Measurements from ENCODE around the gene IL27RA.
A peak's percentile ranks its signal among the peaks of the same experiment; 100 is the strongest.

Gene IL27RA

DNA sequence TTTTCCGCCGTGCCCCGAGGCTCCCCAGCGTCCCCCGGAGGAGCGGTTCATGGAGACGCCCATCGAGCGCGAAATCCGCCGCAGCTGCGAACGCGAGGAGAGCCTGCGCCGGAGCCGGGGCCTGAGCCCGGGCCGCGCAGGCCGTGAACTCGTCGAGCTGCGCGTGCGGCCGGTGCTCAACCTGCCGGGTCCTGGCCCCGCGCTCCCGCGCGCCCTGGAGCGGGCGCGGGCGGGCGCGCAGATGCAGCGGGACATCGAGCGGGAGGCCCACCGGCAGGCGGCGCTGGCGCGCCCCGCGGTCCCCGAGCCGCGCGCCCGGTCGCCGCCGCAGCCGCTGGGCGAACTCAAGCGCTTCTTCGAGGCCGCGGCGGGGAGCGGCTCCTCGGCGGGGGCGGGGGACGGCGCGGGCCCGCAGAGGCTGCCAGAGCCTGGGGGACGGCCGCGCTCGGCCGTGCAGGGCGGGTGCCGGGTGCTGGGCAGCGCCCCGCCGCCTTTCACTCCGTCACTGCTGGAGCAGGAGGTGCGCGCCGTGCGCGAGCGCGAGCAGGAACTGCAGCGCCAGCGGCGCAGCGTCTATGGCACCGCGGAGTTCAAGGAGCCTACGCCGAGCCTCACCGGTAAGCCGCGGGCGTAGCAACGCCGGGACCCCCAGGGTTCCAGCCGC, 41.8 kb downstream of the IL27RA start (continued):
- TF ChIP-seq, protein P1, sequence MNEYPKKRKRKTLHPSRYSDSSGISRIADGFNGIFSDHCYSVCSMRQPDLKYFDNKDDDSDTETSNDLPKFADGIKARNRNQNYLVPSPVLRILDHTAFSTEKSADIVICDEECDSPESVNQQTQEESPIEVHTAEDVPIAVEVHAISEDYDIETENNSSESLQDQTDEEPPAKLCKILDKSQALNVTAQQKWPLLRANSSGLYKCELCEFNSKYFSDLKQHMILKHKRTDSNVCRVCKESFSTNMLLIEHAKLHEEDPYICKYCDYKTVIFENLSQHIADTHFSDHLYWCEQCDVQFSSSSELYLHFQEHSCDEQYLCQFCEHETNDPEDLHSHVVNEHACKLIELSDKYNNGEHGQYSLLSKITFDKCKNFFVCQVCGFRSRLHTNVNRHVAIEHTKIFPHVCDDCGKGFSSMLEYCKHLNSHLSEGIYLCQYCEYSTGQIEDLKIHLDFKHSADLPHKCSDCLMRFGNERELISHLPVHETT (tag by site-specific recombination; IDR thresholded peaks at IDR 0.05), result no peak

DNA sequence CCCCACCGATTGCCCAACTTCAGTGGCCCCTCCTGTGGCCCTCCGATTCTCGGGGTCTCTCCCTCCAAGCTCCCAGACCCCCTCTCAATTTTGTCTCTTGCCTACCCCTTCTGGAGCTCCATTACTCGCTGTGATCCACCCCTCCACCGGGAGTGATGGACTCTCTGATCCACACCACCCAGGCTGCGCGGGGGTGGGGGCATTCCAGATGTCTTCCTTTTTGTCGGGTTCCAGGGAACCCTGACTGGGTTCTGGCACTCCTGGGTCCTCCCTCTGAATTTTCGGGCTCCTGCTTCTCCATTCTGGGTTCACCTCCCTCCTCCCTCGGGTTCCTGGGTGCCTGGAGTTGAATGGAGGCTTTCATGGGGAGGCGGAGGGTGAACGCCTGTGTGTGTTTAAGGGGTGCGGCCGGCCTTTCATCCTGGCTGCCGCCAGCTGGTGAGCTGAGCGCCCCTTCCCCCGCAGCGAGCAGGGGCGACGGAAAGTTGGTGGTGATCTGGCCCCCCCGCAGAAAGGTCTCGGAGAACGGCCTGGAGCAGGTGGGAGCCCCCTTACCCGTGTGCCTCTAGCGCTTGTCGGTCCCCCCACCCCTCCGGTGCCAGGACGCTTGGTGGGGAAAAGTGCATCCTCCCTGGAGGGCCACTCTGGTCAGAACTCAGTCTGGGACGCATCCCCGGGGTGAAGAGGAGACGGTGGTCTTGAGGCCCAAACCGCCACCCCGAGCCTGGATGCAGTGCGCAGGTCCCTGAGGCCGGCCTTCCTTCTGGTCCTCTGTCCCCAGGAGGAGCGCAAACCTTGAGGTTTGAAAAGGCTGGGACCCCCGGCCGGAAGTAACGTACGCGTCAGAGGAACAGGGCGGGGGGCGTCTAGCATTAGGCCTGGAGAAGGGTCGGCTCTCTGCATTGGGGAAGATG, 42.6 kb downstream of the IL27RA start:
- POLR2A ChIA-PET, result interaction anchor here (0.6 to 1.6 kb wide), 3 partner anchors 17 to 62 kb away, joined by 4 to 11 read pairs (median 5); partner anchors contain the start of gene ASF1B
- no peaks in the 10 kb centered on the region for H3K36me3 ChIP-seq (ENCODE audit: control insufficient read depth in 2 of 2, insufficient read depth in 1 of 2, low read length in 2 of 2)
- H3K4me3 ChIP-seq (ENCODE audit: low read depth, low read length), result peak overlapping the region; percentile 44
- H3K27ac ChIP-seq (ENCODE audit: extremely low read depth, low read depth, low read length), result peak overlapping the region; percentile 44; the same call in 1 of the 2 replicates
- no peaks in the 10 kb centered on the region for H3K9me3 ChIP-seq (ENCODE audit: control insufficient read depth, insufficient read depth, low read depth, low read length)
- CTCF ChIA-PET, result interaction anchor here (0.5 to 6.2 kb wide), 12 partner anchors 15 to 284 kb away, joined by 3 to 80 read pairs (median 3); partner anchors contain the start of genes IL27RA and PALM3
- no peaks in the 10 kb centered on the region for H3K4me1 ChIP-seq (ENCODE audit: control insufficient read depth, insufficient read depth, low read length)
- TF ChIP-seq ZNF175 (tag by site-specific recombination; IDR thresholded peaks at IDR 0.05) (no peak), ZNF776 (tag by site-specific recombination; IDR thresholded peaks at IDR 0.05; ENCODE audit: borderline replicate concordance) (no peak), ZNF664 (tag by site-specific recombination; IDR thresholded peaks at IDR 0.05) (no peak), OSR2 (tag by site-specific recombination; IDR thresholded peaks at IDR 0.05) (no peak), ZNF473 (tag by site-specific recombination; IDR thresholded peaks at IDR 0.05) (no peak), REPIN1 (tag by site-specific recombination; IDR thresholded peaks at IDR 0.05; ENCODE audit: low read depth) (no peak), ZNF423 (tag by site-specific recombination; IDR thresholded peaks at IDR 0.05) (no peak), GLI2 (tag by site-specific recombination; IDR thresholded peaks at IDR 0.05; ENCODE audit: borderline replicate concordance, low read depth) (no peak), ZNF426 (tag by site-specific recombination; IDR thresholded peaks at IDR 0.05) (no peak), ZNF433 (tag by site-specific recombination; IDR thresholded peaks at IDR 0.05; ENCODE audit: low read depth) (no peak), ZNF623 (tag by site-specific recombination; IDR thresholded peaks at IDR 0.05) (no peak), ZNF785 (tag by site-specific recombination; IDR thresholded peaks at IDR 0.05) (no peak), ZBTB7A (tag by site-specific recombination; IDR thresholded peaks at IDR 0.05; ENCODE audit: low read depth) (peak; percentile 79; the same call in 1 of the 2 replicates), RBAK (tag by site-specific recombination; IDR thresholded peaks at IDR 0.05) (no peak), SCRT2 (tag by site-specific recombination; IDR thresholded peaks at IDR 0.05) (no peak), KLF9 (tag by site-specific recombination; IDR thresholded peaks at IDR 0.05; ENCODE audit: low read depth) (peak; percentile 27; the same call in 1 of the 2 replicates), EGR2 (tag by site-specific recombination; IDR thresholded peaks at IDR 0.05; ENCODE audit: low read depth) (no peak), ZFHX2 (tag by site-specific recombination; conservative IDR thresholded peaks at IDR 0.05) (peak; percentile 28; the same call in 1 of the 2 replicates), ZFP69B (tag by site-specific recombination; IDR thresholded peaks at IDR 0.05) (no peak)
- TF ChIP-seq, protein P2, sequence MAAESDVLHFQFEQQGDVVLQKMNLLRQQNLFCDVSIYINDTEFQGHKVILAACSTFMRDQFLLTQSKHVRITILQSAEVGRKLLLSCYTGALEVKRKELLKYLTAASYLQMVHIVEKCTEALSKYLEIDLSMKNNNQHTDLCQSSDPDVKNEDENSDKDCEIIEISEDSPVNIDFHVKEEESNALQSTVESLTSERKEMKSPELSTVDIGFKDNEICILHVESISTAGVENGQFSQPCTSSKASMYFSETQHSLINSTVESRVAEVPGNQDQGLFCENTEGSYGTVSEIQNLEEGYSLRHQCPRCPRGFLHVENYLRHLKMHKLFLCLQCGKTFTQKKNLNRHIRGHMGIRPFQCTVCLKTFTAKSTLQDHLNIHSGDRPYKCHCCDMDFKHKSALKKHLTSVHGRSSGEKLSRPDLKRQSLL (tag by site-specific recombination; IDR thresholded peaks at IDR 0.05), result 0 out of 2 replicates have a peak, but pooled peaks have one; percentile 59
- TF ChIP-seq, protein P3, sequence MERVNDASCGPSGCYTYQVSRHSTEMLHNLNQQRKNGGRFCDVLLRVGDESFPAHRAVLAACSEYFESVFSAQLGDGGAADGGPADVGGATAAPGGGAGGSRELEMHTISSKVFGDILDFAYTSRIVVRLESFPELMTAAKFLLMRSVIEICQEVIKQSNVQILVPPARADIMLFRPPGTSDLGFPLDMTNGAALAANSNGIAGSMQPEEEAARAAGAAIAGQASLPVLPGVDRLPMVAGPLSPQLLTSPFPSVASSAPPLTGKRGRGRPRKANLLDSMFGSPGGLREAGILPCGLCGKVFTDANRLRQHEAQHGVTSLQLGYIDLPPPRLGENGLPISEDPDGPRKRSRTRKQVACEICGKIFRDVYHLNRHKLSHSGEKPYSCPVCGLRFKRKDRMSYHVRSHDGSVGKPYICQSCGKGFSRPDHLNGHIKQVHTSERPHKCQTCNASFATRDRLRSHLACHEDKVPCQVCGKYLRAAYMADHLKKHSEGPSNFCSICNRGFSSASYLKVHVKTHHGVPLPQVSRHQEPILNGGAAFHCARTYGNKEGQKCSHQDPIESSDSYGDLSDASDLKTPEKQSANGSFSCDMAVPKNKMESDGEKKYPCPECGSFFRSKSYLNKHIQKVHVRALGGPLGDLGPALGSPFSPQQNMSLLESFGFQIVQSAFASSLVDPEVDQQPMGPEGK (tag by site-specific recombination; IDR thresholded peaks at IDR 0.05), result peak; percentile 69
- TF ChIP-seq, protein P4, sequence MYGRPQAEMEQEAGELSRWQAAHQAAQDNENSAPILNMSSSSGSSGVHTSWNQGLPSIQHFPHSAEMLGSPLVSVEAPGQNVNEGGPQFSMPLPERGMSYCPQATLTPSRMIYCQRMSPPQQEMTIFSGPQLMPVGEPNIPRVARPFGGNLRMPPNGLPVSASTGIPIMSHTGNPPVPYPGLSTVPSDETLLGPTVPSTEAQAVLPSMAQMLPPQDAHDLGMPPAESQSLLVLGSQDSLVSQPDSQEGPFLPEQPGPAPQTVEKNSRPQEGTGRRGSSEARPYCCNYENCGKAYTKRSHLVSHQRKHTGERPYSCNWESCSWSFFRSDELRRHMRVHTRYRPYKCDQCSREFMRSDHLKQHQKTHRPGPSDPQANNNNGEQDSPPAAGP (tag by site-specific recombination; IDR thresholded peaks at IDR 0.05), result peak; percentile 18; the same call in 1 of the 2 replicates
- TF ChIP-seq, protein P5, sequence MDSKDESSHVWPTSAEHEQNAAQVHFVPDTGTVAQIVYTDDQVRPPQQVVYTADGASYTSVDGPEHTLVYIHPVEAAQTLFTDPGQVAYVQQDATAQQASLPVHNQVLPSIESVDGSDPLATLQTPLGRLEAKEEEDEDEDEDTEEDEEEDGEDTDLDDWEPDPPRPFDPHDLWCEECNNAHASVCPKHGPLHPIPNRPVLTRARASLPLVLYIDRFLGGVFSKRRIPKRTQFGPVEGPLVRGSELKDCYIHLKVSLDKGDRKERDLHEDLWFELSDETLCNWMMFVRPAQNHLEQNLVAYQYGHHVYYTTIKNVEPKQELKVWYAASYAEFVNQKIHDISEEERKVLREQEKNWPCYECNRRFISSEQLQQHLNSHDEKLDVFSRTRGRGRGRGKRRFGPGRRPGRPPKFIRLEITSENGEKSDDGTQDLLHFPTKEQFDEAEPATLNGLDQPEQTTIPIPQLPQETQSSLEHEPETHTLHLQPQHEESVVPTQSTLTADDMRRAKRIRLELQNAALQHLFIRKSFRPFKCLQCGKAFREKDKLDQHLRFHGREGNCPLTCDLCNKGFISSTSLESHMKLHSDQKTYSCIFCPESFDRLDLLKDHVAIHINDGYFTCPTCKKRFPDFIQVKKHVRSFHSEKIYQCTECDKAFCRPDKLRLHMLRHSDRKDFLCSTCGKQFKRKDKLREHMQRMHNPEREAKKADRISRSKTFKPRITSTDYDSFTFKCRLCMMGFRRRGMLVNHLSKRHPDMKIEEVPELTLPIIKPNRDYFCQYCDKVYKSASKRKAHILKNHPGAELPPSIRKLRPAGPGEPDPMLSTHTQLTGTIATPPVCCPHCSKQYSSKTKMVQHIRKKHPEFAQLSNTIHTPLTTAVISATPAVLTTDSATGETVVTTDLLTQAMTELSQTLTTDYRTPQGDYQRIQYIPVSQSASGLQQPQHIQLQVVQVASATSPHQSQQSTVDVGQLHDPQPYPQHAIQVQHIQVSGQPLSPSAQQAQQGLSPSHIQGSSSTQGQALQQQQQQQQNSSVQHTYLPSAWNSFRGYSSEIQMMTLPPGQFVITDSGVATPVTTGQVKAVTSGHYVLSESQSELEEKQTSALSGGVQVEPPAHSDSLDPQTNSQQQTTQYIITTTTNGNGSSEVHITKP (tag by site-specific recombination; IDR thresholded peaks at IDR 0.05), result peak; percentile 94

All from HEK293 (cell line).